ENCODE results near the gene TSPAN17. TPM values are rescaled to one million over a fixed set of nuclear protein-coding genes. Genes with fewer than 3 reads are reported as not detected.

TSPAN17 gene
- total and polyA plus RNA-seq, 2 experiments from 2014 or later, result 11.7 to 52.1 TPM

GRCh38 chr5:176608142-176608705, 39.1 kb upstream of the TSPAN17 start (continued):
- TF ChIP-seq, protein P1, sequence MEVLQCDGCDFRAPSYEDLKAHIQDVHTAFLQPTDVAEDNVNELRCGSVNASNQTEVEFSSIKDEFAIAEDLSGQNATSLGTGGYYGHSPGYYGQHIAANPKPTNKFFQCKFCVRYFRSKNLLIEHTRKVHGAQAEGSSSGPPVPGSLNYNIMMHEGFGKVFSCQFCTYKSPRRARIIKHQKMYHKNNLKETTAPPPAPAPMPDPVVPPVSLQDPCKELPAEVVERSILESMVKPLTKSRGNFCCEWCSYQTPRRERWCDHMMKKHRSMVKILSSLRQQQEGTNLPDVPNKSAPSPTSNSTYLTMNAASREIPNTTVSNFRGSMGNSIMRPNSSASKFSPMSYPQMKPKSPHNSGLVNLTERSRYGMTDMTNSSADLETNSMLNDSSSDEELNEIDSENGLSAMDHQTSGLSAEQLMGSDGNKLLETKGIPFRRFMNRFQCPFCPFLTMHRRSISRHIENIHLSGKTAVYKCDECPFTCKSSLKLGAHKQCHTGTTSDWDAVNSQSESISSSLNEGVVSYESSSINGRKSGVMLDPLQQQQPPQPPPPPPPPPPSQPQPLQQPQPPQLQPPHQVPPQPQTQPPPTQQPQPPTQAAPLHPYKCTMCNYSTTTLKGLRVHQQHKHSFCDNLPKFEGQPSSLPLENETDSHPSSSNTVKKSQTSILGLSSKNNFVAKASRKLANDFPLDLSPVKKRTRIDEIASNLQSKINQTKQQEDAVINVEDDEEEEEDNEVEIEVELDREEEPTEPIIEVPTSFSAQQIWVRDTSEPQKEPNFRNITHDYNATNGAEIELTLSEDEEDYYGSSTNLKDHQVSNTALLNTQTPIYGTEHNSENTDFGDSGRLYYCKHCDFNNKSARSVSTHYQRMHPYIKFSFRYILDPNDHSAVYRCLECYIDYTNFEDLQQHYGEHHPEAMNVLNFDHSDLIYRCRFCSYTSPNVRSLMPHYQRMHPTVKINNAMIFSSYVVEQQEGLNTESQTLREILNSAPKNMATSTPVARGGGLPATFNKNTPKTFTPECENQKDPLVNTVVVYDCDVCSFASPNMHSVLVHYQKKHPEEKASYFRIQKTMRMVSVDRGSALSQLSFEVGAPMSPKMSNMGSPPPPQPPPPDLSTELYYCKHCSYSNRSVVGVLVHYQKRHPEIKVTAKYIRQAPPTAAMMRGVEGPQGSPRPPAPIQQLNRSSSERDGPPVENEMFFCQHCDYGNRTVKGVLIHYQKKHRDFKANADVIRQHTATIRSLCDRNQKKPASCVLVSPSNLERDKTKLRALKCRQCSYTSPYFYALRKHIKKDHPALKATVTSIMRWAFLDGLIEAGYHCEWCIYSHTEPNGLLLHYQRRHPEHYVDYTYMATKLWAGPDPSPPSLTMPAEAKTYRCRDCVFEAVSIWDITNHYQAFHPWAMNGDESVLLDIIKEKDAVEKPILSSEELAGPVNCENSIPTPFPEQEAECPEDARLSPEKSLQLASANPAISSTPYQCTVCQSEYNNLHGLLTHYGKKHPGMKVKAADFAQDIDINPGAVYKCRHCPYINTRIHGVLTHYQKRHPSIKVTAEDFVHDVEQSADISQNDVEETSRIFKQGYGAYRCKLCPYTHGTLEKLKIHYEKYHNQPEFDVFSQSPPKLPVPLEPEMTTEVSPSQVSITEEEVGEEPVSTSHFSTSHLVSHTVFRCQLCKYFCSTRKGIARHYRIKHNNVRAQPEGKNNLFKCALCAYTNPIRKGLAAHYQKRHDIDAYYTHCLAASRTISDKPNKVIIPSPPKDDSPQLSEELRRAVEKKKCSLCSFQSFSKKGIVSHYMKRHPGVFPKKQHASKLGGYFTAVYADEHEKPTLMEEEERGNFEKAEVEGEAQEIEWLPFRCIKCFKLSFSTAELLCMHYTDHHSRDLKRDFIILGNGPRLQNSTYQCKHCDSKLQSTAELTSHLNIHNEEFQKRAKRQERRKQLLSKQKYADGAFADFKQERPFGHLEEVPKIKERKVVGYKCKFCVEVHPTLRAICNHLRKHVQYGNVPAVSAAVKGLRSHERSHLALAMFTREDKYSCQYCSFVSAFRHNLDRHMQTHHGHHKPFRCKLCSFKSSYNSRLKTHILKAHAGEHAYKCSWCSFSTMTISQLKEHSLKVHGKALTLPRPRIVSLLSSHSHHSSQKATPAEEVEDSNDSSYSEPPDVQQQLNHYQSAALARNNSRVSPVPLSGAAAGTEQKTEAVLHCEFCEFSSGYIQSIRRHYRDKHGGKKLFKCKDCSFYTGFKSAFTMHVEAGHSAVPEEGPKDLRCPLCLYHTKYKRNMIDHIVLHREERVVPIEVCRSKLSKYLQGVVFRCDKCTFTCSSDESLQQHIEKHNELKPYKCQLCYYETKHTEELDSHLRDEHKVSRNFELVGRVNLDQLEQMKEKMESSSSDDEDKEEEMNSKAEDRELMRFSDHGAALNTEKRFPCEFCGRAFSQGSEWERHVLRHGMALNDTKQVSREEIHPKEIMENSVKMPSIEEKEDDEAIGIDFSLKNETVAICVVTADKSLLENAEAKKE (CRISPR knock-in tag; IDR thresholded peaks at IDR 0.05), result no peak
- TF ChIP-seq CREB1 (CRISPR knock-in tag; IDR thresholded peaks at IDR 0.05; ENCODE audit: low read depth) (no peak), STAT1 (IDR thresholded peaks at IDR 0.05; ENCODE audit: unreplicated experiment) (no peak), NANOG (IDR thresholded peaks at IDR 0.05; ENCODE audit: borderline replicate concordance) (no peak), ETS1 (IDR thresholded peaks at IDR 0.05) (no peak), ZNF331 (CRISPR knock-in tag; IDR thresholded peaks at IDR 0.05; ENCODE audit: low read depth) (no peak), CTCF (conservative IDR thresholded peaks at IDR 0.05; ENCODE audit: low read depth in 2 of 2) (no peak), JUNB (IDR thresholded peaks at IDR 0.05; ENCODE audit: unreplicated experiment) (no peak), EZH2 (IDR thresholded peaks at IDR 0.05; ENCODE audit: low read depth, unreplicated experiment) (no peak), ZNF114 (CRISPR knock-in tag; IDR thresholded peaks at IDR 0.05) (no peak)
